Activated T-cell treated with anti-CD3 and anti-CD28 coated beads, Interleukin-2, amount 50 U/mL, for 48 hours (primary cell): Measurements from ENCODE around the gene MSMP.
A peak's percentile ranks its signal among the peaks of the same experiment; 100 is the strongest.

Source experiments
- DNase-seq, 2 experiments: peaks; one replicate each; pipeline ENCODE4 v3.0.0-alpha.2; 2020

Gene MSMP, protein sequence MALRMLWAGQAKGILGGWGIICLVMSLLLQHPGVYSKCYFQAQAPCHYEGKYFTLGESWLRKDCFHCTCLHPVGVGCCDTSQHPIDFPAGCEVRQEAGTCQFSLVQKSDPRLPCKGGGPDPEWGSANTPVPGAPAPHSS

GRCh38 chr9:35754264-35754663, at the start of gene MSMP:
MSMP (minus strand) TSS chr9:35754276; CDS start chr9:35754129, 147 bp downstream.
- no peak for DNase-seq

- DNase-seq: no peak
Observed at GRCh38 chr9:35801328-35802128, 47.5 kb upstream of the MSMP start.

DNA sequence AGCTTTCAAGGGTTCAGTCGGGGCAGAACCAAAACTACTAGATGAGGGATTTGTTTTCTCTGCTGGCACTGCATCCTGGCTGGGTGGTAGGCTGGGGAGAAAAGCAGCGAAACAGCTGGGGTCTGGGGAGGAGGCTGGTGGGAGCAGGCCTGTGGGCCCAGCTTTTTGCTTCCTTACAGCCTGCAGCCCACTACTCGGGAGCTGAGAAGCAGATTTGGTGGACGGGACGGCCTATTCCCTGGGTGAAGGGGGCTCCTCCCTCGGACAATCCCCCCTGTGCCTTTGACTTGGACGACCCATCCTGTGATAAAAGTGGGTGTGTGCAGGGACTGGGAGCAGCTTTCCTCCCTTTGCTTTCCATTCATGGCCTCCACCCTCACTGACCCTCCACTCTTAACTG, 46.5 kb upstream of the MSMP start:
- no peak for DNase-seq

DNA sequence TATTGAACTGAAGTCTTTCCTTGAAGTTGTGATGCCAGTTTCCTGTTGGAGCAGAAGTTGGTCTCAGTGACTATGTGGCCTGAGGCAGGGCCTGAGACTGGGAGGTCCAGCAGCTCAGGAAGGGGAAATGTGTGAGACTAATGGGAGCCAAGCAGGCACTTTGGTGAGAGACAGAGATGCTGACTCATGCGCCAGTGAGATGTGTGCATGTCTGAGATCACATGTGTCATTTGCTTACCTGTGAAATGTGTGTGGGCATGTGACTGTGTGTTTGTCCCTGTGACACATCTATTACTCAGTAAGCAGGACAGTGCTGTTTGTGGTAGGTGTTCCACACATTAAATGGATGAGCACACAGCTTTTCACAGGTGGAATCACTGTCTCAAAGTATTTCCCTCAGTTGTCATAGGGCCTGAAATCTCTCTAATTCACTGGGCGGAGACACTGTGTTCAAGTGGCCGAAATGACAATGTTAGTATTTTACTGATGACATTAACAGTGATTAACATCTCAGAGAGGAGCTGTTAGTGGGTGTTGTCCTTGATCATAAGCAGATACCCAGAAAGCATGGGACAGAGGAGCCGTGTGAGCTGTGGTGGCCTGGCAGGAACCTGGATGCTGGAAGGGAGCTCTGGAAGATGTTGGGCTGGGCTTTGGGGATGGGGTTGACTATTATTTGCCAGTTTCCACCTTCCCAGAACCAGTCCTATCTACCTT, 44.7 kb upstream of the MSMP start:
- peak; percentile 62 to 66 for DNase-seq

GRCh38 chr9:35797311-35798109, 43.4 kb upstream of the MSMP start:
- no peak for DNase-seq

- DNase-seq: no peak
Observed at GRCh38 chr9:35795695-35796094, 41.6 kb upstream of the MSMP start.

GRCh38 chr9:35793461-35793860, 39.4 kb upstream of the MSMP start:
- DNase-seq: no peak

- DNase-seq: no peak
Observed at GRCh38 chr9:35792826-35793225, 38.8 kb upstream of the MSMP start.

DNA sequence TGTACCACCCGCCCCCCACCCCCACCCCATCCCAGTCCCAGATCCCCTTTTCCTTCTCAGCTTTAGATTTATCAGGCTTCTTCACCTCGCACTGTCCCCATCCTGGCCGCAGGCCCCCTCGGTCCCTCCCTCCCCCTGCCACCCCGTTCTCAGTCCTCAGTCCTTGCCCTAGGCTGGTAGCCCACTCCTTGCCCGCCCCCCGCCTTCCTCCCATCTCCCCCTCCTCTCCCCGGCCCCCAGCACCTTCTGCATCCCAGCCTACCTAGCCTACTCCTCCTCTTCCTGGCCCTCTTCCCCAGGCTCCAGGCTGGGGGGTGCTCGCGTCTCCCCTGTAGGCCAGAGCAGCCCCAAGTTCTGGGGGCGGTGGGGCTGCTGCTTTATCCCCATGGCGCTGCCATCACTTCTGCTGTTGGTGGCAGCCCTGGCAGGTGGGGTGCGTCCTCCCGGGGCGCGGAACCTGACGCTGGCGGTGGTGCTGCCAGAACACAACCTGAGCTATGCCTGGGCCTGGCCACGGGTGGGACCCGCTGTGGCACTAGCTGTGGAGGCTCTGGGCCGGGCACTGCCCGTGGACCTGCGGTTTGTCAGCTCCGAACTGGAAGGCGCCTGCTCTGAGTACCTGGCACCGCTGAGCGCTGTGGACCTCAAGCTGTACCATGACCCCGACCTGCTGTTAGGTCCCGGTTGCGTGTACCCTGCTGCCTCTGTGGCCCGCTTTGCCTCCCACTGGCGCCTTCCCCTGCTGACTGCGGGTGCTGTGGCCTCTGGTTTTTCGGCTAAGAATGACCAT, 38.1 kb upstream of the MSMP start:
- no peak for DNase-seq

GRCh38 chr9:35791297-35791921, 37.3 kb upstream of the MSMP start, which contains the start of gene NPR2:
NPR2 (plus strand) TSS chr9:35791591; CDS start chr9:35792409, 818 bp downstream.
- no peak for DNase-seq

GRCh38 chr9:35790385-35791296, 36.6 kb upstream of the MSMP start:
- peak; percentile 57 to 60 for DNase-seq

- no peak for DNase-seq
Observed at GRCh38 chr9:35790025-35790384, 35.9 kb upstream of the MSMP start.

- no peak for DNase-seq
Observed at GRCh38 chr9:35789541-35789940, 35.5 kb upstream of the MSMP start.

- DNase-seq: no peak
Observed at GRCh38 chr9:35783418-35783817, 29.3 kb upstream of the MSMP start.

DNA sequence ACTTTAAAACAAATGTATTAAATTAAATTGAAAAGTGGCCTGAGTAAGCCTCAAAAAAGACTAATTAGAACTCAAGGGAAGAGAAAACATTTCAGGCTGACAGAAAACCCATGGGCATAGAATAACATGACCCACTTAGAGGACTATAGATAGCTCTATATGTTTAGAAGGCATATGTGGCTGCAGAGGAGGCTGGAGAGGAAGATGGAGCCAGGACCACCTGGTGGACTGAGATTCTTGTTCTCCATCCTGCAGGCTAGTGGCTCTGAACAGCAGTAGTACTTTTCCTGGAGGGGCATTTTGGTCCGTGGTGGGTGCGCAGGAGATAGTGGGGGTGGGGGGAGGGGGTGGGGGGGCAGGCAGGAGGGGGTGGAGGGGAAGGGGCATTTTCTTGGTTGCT, 27.0 kb upstream of the MSMP start:
- no peak for DNase-seq

GRCh38 chr9:35778496-35778895, 24.4 kb upstream of the MSMP start:
- DNase-seq: no peak

GRCh38 chr9:35776018-35776417, 21.9 kb upstream of the MSMP start:
- no peak for DNase-seq

DNA sequence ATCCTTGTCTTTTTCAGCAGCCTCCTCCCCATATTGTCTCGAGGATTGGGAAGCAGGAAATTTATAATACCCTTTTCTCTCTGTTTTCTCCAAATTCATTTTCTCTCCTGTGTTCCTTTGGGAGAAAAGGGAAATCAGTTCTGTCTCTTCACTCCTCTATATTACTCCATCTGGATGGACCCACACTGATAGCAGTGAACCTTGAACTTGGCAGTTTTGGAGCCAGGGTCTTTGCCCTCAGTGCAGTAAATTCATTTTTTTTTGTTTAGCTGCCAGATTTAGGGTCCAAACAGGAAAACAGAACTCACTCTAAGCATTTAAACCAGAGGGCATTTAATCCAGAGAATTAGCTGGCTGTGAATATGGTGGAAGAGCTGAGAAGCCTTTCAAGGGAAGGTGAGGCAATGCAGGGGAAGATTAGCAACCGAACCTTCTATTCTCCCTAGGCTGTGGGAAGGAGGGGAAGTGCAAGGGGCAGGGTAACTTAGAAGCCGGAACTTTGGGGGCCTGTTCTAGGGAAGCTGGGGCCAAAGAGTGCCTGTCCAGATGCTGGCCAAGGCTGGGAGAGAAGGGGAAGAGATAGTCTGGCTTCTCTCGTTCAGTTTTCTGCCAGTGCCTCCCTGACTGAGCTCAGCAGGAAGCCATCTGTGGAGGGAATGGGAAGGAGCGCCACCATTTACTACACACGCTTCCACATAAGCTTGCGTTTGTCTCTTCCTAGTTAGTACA, 21.0 kb upstream of the MSMP start:
- DNase-seq: no peak

DNA sequence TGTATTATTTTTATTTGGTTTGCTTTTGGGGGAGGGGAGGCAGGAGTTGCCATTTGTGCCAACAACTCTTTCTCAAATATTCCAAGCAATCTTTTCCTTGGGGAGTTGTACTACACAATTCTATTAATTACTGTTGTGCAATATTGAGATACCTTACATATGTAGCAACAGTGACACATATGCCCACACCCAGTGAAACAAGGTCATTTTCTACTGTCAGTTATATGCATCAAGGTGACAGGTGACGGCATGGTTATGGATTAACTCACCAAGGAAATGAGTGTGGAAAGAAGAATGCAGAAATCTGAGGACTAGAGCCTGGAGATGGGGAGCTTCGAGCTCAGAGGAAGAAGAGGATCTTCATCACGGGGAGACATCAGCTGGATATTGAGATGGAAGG, 17.9 kb upstream of the MSMP start:
- no peak for DNase-seq

GRCh38 chr9:35771534-35771933, 17.5 kb upstream of the MSMP start:
- DNase-seq: no peak
